Activated CD4-positive, alpha-beta T cell treated with anti-CD3 and anti-CD28 coated beads, Interleukin-2, amount 50 U/mL, for 48 hours (primary cell): Measurements from ENCODE around the gene CPSF7.

Experiments
- DNase-seq, 2 experiments: peaks; one replicate each; pipeline ENCODE4 v3.0.0-alpha.2; 2020

CPSF7 gene

DNA sequence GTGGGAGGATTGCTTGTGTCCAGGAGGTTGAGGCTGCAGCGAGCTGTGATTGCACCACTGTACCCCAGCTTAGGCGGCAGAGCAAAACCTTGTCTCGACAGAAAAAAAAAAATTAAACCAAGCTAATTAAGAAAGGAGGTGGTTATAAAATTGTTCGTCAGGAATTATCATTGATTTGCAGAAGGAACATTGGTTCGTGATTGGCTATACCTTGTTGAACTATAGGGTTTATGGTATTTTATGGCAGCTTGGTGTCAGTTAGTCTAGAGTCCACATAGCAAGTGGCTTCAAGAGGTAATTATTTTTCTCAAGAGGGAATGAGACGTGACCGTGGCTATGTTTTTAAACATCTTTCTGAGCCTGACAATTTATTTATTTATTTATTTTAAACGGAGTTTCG, 48.9 kb downstream of the CPSF7 start:
- DNase-seq: no peak

DNA sequence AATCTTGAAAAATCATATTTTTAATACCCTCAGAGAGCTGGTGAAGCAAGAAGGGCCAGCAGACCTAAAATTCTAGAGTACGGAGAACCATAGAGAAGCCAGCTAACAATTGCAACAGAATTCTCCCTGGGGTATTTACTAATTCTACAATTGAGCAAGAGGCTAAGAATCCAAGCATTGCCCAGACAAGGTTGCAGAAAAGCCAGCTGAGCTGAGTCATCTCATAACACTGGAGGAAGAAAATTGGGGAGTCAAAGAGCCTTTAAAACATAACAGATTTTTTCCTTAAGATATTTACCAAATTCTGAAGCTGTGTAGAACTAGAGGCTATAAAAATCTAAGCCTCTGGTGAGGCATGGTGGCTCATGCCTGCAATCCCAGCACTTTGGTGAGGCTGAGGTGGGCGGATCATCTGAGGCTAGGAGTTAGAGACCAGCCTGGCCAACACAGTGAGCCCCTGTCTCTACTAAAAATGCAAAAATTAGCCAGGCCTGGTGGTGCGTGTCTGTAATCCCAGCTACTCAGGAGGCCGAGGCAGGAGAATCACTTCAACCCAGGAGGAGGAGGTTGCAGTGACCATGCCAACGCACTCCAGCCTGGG, 51.0 kb downstream of the CPSF7 start:
- DNase-seq: no peak

DNA sequence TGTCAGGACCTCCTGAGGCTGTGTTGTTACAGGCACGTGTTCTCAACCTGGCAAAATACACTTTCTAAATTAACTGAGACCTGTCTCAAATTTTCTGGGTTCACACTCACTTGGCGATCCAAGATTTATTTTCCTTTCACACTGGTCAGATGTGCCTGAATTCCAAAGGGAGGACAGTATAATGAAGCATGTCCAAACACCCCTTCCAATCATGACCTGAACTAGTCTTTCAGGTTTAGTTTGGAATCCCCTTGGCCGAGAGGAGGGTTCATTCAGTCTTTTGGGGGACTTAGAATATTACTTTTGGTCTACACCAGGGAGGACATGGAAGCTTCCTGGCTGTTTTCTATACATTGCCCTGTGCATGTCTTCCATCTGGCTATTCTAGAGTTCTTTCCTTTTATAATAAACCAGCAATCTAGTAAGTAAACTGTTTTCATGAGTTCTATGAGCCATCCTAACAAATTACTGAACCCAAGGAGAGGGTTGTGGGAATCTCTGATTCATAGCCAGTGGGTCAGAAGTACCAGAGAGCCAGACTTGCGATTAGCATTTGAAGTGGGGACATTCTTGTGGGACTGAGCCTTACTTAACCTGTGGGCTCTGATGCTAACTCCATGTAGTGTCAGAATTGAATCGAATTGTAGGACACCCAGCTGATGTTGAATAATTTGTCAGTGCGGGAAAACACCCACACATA, 52.2 kb downstream of the CPSF7 start:
- DNase-seq: no peak

- DNase-seq: no peak
These were observed 54.0 kb downstream of the CPSF7 start for GRCh38 chr11:61375761-61376108.

- DNase-seq: no peak
These were observed 56.9 kb downstream of the CPSF7 start for GRCh38 chr11:61372659-61373420.

DNA sequence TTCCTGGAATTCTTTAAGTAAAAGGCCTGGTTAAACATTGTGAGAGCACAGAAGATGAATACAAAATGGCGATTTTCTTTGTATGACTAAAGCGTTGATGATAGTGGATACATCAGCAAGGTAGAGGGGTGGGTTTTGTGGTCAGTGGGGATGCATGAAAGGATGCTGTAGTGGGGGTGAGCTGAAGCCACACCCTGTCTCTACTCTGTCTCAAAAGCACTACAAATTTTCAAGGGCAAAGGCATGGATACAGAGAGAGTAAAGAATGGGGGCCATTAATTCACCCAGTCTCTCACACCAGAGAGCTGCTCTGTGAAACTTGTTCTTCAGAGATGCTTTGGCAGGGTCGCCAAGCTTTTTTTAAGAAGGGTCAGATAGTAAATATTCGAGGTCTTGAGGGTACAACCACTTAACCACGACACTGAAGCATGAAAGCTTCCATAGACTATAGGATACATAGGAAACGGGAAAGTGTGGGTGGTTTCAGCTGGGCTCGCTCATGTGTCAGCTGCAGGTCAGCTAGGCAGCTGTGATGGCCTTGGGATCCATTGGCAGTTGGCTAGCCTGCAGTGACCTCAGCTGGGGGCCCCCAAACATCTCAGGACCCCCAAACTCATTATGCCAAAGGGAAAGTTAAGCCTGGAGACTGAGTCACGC, 59.3 kb downstream of the CPSF7 start:
- no peak for DNase-seq

DNA sequence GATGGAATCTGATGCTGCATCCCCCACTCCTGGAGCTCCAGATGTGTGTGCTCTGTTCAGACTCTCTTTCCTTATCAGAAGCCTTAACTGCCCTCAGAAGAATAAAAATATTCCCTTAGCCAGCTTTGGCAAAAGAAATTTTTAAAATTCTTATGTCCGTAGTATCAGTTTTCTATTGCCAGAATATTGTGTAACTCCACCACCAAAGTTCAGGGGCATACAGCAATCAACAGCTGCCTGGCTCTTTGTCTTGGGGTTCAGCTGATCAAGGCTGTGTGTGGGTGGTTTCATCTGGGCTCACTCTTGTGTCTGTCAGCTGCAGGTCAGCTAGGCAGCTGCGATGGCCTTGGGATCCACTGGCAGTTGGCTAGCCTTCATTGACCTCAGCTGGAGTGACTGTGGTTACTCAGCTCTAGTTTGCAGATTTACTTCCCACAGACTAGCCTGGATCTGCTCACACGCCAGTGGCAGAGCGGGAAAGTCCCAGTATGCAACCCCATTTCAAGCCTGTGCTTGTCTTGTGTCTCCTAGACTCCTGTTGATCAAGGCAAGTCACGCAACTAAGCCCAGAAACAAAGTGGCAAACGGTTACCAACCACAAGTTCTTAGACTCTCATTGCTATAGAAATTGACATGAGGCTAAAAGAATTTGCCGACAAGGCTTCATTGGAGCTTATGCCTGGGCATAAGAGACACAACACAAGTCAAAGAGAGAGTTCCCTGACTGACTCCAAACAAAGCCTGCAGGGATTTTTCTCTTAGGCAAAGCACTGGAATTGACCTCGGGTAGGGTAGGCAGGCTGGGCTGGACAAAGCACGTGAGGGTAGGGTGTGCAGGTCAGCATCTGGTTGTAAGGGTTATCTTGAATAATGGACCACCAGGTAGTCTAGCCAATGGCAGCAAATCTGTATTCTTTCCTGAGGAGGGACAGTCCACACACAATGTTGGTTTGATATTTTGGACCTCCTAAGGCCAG, 60.1 kb downstream of the CPSF7 start:
- DNase-seq: no peak

GRCh38 chr11:61368646-61369045, 61.1 kb downstream of the CPSF7 start:
- DNase-seq: no peak

- no peak for DNase-seq
These were observed 62.4 kb downstream of the CPSF7 start for GRCh38 chr11:61367406-61367805.

DNA sequence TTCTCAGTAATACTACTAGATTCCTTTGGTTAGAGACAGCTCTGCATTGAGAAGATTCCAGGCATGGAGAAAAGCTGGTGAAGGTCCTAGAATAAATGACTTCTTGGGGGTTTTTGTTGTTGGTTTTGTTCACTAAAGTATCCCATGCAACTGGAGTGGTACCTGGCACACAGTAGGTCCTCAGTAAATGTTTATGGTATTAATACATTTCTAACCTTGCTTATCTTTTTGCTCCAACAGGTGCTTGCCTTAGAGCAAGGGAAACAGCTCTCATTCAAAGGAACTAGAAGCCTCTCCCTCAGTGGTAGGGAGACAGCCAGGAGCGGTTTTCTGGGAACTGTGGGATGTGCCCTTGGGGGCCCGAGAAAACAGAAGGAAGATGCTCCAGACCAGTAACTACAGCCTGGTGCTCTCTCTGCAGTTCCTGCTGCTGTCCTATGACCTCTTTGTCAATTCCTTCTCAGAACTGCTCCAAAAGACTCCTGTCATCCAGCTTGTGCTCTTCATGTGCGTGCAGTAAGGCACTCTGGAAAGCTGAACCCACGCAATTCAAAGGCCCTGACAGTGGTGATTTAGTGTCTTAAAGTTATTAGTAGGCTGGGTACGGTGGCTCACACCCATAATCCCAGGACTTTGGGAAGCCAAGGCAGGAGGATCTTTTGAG, 65.6 kb downstream of the CPSF7 start:
- no peak for DNase-seq

GRCh38 chr11:61362542-61362875, 67.3 kb downstream of the CPSF7 start:
- peak in 1 of 2 experiments; percentile 39 for DNase-seq

DNA sequence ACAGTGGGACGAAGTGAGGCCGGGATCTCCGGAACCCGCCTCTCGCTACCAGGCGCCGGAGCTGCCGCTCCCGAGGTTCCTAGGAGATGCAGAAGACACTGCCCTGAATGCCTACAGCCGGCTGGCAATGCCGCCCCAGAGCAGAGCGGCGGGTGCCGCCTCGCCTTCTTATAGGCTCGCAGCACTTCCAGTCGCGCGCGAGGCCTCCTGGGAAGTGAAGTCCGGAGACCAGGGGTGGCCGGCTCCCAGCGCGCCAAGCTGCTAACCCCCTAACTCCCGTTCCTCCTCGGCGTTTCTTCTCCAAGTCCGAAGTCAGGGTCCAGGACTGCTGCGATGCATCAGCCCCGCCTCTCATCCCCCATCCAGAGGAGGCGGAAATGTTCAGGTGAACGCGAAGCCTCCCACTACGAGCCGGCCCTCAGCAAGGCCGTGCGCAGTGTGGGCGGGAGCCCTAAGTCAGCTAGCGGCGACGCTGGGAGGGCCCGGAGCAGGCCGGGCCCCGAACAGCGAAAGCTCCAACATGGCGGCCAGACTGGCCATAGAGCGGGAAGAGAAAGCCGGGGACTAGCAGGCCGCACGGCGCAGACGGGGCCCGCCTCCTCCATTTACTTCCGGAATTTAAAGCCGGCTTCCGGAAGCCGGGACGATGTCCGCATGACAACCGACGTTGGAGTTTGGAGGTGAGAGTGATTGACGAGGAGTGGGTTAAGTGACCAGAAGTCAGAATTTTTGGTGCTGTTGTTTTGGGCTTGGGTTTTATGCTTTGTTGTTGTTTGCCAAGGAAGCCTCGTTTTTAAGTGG, 67.8 kb downstream of the CPSF7 start, which contains the start of the genes CYB561A3 and TMEM138:
Gene CYB561A3, minus strand, starts transcription at position 142 of the 801 bp plus-strand sequence. CDS start 5,169 bp downstream, outside the sequence.
Gene TMEM138, plus strand, starts transcription at position 634 of the 801 bp plus-strand sequence. CDS start 2,017 bp downstream, outside the sequence.
- DNase-seq: peak; percentile 90 to 93

DNA sequence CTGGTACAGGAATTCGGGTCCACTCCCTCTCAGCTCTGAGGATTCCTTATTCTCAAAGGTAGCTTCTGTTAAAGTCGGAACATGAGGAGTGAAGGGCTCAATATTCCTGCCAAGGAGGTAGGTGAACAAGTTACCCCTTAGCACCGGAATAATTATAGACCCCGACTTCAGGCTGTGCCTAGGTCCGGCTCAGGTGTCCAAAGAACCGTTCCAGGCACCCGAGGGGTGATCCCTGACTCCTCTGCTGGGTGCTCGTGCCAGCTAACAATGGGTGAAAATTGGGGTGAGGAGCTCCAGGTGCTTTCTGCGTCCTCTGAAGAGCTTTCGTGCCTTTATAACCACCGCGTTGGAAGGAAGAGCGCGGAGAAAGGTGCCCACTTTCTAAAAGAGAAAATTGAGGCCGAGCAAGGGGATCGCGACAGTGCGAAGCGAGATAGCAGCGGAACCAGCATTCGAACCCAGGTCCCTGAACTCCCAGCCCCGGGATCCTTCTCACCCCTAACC, 68.5 kb downstream of the CPSF7 start:
- no peak for DNase-seq

DNA sequence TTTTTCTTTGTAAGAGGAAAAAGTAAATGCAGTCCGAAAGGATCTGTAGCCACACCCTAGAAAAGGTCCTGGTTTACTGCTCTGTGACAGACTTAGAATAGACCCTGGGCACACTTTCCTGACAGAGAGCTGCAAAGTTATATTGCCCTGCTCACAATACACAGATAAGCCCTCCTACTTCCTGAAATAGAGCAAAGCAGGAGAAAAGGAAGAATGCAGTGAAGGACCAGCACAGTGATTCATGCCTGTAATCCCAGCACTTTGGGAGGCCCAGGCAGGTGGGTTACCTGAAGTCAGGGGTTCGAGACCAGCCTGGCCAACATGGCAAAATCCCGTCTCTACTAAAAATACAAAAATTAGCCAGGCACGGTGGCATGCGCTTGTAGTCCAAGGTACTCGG, 70.3 kb downstream of the CPSF7 start:
- no peak for DNase-seq

DNA sequence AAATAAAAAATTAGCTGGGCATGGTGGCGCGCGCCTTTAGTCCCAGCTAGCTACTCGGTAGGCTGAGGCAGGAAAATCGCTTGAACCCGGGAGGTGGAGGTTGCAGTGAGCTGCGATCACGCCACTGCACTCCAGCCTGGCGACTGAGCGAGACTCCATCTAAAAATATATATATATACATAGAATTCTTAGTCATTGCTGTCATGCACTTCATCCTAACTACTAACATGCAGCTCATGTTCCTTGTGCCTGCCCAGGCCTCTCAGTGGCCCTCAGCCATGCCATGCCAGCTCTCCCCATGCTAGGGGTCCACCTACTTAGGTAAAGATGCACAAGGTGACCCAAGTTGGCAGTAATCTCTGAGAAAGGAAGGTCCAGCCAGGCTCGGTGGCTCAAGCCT, 71.2 kb downstream of the CPSF7 start:
- no peak for DNase-seq

DNA sequence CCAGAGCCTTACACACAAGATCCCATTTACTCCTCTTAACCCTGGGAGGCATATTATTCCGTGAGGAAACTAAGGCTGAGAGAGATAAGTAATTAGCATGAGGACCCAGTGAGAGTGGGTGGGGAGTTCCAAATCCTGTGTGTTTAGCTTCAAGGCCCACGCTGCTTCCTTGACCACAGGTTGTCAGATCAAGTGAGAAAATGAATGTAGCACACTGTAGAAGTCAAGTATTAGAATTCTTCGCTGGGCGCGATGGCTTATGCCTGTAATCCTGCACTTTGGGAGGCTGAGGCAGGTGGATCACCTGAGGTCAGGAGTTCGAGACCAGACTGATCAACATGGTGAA, 71.9 kb downstream of the CPSF7 start:
- no peak for DNase-seq

- no peak for DNase-seq
These were observed 72.4 kb downstream of the CPSF7 start for GRCh38 chr11:61357233-61357893.

DNA sequence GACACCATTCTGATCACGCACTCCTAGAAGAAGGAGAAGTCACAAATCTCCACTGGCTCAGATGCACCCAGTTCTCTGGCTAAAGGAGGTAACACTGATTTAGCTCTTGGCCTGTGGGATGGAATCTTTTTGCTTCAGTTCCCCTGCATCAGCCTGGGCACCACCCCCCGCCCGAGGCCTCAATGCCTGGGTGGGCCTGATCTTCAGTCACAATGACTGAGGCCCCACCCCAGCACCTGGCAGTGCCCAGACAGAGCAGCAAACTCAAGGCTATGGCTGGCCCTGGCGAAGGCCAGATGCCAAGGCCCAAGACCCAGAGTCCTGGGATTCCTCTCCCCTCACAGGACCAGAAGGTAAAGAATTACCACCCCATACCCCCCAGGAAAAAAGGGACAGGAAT, 73.1 kb downstream of the CPSF7 start:
- no peak for DNase-seq

DNA sequence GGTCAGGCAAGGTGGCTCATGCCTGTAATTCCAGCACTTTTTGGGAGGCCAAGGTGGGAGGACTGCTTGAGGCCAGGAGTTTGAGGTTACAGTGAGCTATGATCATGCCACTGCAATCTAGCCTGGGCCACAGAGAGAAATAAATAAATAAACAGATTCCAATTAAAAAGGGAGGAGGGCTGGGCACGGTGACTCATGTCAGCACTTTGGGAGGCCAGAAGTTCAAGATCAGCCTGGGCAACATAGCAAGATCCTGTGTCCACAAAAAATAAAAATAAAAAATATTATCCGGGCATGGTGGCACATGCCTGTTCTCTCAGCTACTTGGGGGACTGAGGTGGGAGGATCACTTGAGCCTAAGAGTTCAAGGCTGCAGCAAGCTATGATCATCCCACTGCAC, 75.6 kb downstream of the CPSF7 start:
- no peak for DNase-seq
